Endothelial cell of umbilical vein (primary cell): ENCODE results near the gene LHFPL6. TPM values are rescaled to one million over a fixed set of nuclear protein-coding genes. Genes with fewer than 3 reads are reported as not detected.

ENCODE experiments used
- BruUV-seq: library from RNA; stranded (reverse); fragments of 400-500 nt; replicated peaks from 2 replicates; lab custom pipeline; 2021; lab: Mats Ljungman, UMichigan
- CTCF ChIA-PET: fragments of 300-600, 350-600 bp; sonication (Branson Sonifier 250); formaldehyde crosslinking; loops from one replicate; lab custom pipeline; 2021; ENCODE audit warnings: antibody characterized with exemption, inconsistent platforms; lab: Charles Lee
- POLR2A ChIA-PET: fragments of 300-600, 350-600 bp; sonication (Branson Sonifier 250); formaldehyde crosslinking; loops from one replicate; lab custom pipeline; 2021; ENCODE audit warnings: antibody characterized with exemption, inconsistent platforms; lab: Charles Lee
- DNase-seq: peaks from one replicate; pipeline ENCODE4 v3.0.0-alpha.2; 2011; ENCODE audit warnings: low read depth, low spot score
- FAIRE-seq: peaks from 2 replicates; lab custom pipeline; 2011; peaks lifted over from hg19 to GRCh38; lab: Jason Lieb, UNC
- H2AFZ ChIP-seq: 2 replicates; pipeline ENCODE4 v1.6.0; 2012; ENCODE audit warnings: low read depth, low read length, control low read depth, inconsistent platforms
- H3K27ac ChIP-seq: 2 replicates; pipeline ENCODE4 v1.5.1; 2011; ENCODE audit warnings: low read depth, mild to moderate bottlenecking, control low read depth, low read length, moderate library complexity; ENCODE audit not compliant: insufficient read depth
- H3K27me3 ChIP-seq, 2 experiments: 2 replicates each; pipeline versions ENCODE4 v1.6.0 to v1.6.1; 2011; ENCODE audit warnings: low read length in 2 of 2, mixed read lengths in 1 of 2; ENCODE audit not compliant: control insufficient read depth in 2 of 2, insufficient read depth in 2 of 2
- H3K36me3 ChIP-seq, 2 experiments: 2 replicates in 1 of 2; 3 replicates in 1 of 2; pipeline ENCODE4 v1.5.1; 2011; ENCODE audit warnings: low read length in 2 of 2, mild to moderate bottlenecking in 1 of 2, moderate library complexity in 1 of 2; ENCODE audit not compliant: control insufficient read depth in 2 of 2, insufficient read depth in 2 of 2; ENCODE audit errors: extremely low read depth in 1 of 2
- H3K4me1 ChIP-seq: 3 replicates; pipeline ENCODE4 v1.5.1; 2011; ENCODE audit warnings: mild to moderate bottlenecking, low read length; ENCODE audit not compliant: control insufficient read depth, insufficient read depth; ENCODE audit errors: extremely low read depth
- H3K4me2 ChIP-seq: 2 replicates; pipeline ENCODE4 v1.6.1; 2011; ENCODE audit warnings: low read length, control low read depth, mixed read lengths; ENCODE audit not compliant: insufficient read depth
- H3K4me3 ChIP-seq, 3 experiments: fragments of 200-600 bp in 1 of 3; sonication (generic), shearing (Covaris generic) in 1 of 3; replicated peaks in 1 of 3; 2 replicates each; pipeline ENCODE4 v1.5.1; 2011 to 2016; ENCODE audit warnings: control low read depth in 3 of 3, low read length in 3 of 3, mild to moderate bottlenecking in 2 of 3, inconsistent platforms in 1 of 3, low read depth in 1 of 3, moderate library complexity in 1 of 3; ENCODE audit not compliant: insufficient read depth in 1 of 3
- H3K79me2 ChIP-seq: 2 replicates; pipeline ENCODE4 v1.6.0; 2012; ENCODE audit warnings: low read length, inconsistent platforms; ENCODE audit not compliant: control insufficient read depth, insufficient read depth
- H3K9ac ChIP-seq: replicated peaks from 2 replicates; pipeline ENCODE3; 2011; ENCODE audit warnings: low read length, control low read depth; ENCODE audit not compliant: insufficient read depth; ENCODE audit errors: extremely low read depth
- H3K9me1 ChIP-seq: replicated peaks from 3 replicates; pipeline ENCODE4 v1.6.0; 2011; ENCODE audit warnings: mild to moderate bottlenecking, low read length; ENCODE audit not compliant: control insufficient read depth, insufficient read depth; ENCODE audit errors: extremely low read depth
- H3K9me3 ChIP-seq: replicated peaks from 2 replicates; pipeline ENCODE4 v1.5.1; 2012; ENCODE audit warnings: low read length, inconsistent platforms; ENCODE audit not compliant: control insufficient read depth, insufficient read depth
- H4K20me1 ChIP-seq: replicated peaks from 2 replicates; pipeline ENCODE3; 2011; ENCODE audit warnings: mild to moderate bottlenecking, low read length; ENCODE audit not compliant: control insufficient read depth, insufficient read depth; ENCODE audit errors: extremely low read depth
- POLR2A ChIP-seq: IDR thresholded peaks from 2 replicates; pipeline ENCODE4 v1.6.1; 2012; ENCODE audit warnings: low read depth, mild to moderate bottlenecking, control low read depth, low read length
- dilution Hi-C: fragments of 300-500 bp; cut with MboI; formaldehyde crosslinking; loops from one replicate; pipeline ENCODE4 v1.15.0; 2019; ENCODE audit warnings: low sequenced_read_pairs; ENCODE audit not compliant: extremely low pct_ligation_motif_present
- intact Hi-C: fragments of 100-400 bp; cut with micrococcal nuclease; formaldehyde crosslinking; loops from one replicate; pipeline ENCODE4 v1.10.0; 2022
- polyA plus RNA-seq, 4 experiments: library from polyadenylated mRNA; depleted of rRNA in 3 of 4; stranded (reverse) in 3 of 4; unstranded in 1 of 4; fragments of >200 nt; gene quantifications; 2 replicates each; pipeline versions ENCODE4 v1.2.1 to v1.2.3, GENCODE V29; 2011 to 2012; ENCODE audit warnings: missing spikeins in 1 of 4
- total RNA-seq: library from RNA; stranded (reverse); gene quantifications from 2 replicates; pipeline ENCODE4 v1.2.3, GENCODE V29; 2021
- TF ChIP-seq, protein P1 (sequence below), 2 donors: IDR thresholded peaks; 1 replicate in 1 of 2; 2 replicates in 1 of 2; pipeline ENCODE4 v1.5.1; 2011; ENCODE audit warnings: low read length in 2 of 2, mild to moderate bottlenecking in 2 of 2, moderate library complexity in 2 of 2, control low read depth in 1 of 2, inconsistent platforms in 1 of 2, low read depth in 1 of 2; ENCODE audit not compliant: insufficient read depth in 1 of 2; ENCODE audit errors: extremely low read depth in 1 of 2

The LHFPL6 gene
- total and polyA plus RNA-seq, 2 donors (not counting 3 experiments of a cell fraction or from before 2014, with no cell fraction given): 17.5 to 19.4 TPM

DNA sequence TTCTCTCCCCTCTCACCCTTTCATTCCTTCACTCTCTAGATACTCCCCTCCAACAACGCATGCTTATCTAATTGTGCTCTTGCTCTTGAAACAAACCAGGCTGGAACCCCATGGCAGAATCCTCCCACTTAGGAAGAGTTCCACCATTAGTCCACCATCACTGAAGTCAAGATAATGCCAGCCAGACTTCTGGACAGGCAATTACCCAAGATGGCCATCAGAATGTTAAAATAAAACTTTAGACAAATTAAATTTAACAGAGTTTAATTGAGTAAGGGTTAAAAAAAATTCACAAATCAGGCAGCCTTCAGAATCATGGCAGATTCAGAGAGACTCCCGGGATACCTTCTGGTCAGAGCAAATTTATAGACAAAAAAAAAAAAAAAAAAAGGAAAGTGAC is 221.5 kb downstream of the LHFPL6 start:
- no peak for FAIRE-seq

More for the DNA sequence above, 221.5 kb downstream of the LHFPL6 start:
- ChIA-PET POLR2A (no interaction called here), CTCF (no interaction called here)
- Histone ChIP-seq H3K4me2 (no peak overlapping the region), H3K9ac (no peak overlapping the region), H2AFZ (no peak overlapping the region), H3K27ac (no peak overlapping the region), H3K79me2 (no peaks in the 10 kb centered on the region), H3K9me1 (no peaks in the 10 kb centered on the region), H4K20me1 (no peaks in the 10 kb centered on the region), H3K4me1 (no peaks in the 10 kb centered on the region), H3K36me3 (no peaks in the 10 kb centered on the region), H3K27me3 (no peaks in the 10 kb centered on the region), H3K9me3 (no peaks in the 10 kb centered on the region), H3K4me3 (no peak overlapping the region)
- DNase-seq: no peak
- no TSS peak for BruUV-seq
- dilution Hi-C loops (no loop called here), intact Hi-C loops (no loop called here)
- TF ChIP-seq POLR2A: no peak
- TF ChIP-seq, protein P1, sequence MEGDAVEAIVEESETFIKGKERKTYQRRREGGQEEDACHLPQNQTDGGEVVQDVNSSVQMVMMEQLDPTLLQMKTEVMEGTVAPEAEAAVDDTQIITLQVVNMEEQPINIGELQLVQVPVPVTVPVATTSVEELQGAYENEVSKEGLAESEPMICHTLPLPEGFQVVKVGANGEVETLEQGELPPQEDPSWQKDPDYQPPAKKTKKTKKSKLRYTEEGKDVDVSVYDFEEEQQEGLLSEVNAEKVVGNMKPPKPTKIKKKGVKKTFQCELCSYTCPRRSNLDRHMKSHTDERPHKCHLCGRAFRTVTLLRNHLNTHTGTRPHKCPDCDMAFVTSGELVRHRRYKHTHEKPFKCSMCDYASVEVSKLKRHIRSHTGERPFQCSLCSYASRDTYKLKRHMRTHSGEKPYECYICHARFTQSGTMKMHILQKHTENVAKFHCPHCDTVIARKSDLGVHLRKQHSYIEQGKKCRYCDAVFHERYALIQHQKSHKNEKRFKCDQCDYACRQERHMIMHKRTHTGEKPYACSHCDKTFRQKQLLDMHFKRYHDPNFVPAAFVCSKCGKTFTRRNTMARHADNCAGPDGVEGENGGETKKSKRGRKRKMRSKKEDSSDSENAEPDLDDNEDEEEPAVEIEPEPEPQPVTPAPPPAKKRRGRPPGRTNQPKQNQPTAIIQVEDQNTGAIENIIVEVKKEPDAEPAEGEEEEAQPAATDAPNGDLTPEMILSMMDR (IDR thresholded peaks at IDR 0.05; ENCODE audit: extremely low read depth in 1 of 2, insufficient read depth in 1 of 2, low read depth in 1 of 2, low read length in 2 of 2): no peak
